ENCODE measurements around the gene ANKRD13B. TPM values are rescaled to one million over a fixed set of nuclear protein-coding genes. Genes with fewer than 3 reads are reported as not detected.

ANKRD13B gene
- total RNA-seq, 1 donor from 2014 or later = 9.3 TPM

DNA sequence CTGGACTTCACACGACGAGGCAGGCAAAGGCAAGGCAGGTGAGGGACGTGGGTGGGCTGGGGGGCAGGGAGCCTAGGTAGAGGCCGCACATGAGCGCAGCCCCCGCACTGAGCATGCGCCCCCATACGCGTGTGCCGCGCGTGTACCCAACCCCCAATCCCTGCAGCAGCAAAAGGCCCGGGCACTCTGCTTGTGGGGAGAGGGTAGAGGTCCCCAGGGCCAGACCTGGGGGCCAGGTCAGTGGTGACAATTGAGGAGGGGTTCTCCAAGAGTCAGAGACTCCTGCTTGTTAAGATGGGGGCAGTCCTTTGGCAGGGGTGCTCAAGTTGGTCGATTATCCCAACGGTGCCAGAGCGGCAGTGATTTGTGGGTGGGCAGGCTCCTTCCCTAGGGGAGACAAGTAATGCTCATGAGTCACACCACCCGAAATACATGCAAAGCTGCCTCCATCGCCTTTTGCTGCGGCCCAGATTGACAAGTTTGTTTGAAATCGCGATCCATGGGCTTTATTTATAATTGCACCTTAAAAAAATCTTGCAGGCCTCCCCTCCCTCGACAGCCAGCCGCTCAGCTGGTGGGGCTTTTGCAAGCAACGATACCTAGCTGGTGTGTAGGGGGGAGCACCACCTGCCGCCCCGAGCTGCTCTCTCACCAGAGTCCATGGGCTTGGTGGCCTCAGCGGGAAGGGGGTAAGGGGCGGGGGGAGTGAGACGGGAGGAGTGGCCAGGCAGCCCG, 2.4 kb upstream of the ANKRD13B start:
- ATAC-seq (ENCODE audit: poor library complexity) (no peak), DNase-seq (no peak)
- intact Hi-C loops (cut with DNase I) = no loop called here

DNA sequence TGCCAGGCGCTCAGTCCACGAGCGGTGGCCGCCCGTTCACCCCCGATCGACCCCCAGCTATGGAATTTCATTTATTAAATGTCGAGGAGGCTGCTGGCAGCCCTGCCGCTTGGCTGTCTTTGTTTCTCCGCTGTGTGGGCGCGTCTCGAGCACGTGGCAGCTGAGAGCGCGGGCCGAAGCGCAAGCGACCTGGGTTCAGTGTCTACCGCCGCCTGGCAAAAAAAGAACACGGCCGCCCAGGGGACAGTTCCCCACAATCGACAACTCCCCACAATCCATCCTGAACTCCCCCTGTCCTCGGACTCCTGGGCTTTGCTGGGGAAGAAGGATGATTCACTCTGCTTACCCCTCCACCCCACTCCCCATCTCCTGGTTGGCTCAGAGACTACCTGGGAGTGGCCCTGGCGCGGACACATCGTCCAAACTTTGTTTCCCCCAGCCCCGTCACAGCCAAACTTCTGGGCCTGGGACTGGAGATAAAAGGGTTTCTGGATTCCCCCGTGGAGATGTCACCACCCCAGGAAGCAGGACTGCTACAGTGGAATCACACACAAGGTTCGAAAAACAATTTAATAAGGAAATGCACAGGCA, 1.7 kb upstream of the ANKRD13B start:
- ATAC-seq (ENCODE audit: poor library complexity) (peak; percentile 3), DNase-seq (peak; percentile 74)
- intact Hi-C loops (cut with DNase I) = no loop called here

DNA sequence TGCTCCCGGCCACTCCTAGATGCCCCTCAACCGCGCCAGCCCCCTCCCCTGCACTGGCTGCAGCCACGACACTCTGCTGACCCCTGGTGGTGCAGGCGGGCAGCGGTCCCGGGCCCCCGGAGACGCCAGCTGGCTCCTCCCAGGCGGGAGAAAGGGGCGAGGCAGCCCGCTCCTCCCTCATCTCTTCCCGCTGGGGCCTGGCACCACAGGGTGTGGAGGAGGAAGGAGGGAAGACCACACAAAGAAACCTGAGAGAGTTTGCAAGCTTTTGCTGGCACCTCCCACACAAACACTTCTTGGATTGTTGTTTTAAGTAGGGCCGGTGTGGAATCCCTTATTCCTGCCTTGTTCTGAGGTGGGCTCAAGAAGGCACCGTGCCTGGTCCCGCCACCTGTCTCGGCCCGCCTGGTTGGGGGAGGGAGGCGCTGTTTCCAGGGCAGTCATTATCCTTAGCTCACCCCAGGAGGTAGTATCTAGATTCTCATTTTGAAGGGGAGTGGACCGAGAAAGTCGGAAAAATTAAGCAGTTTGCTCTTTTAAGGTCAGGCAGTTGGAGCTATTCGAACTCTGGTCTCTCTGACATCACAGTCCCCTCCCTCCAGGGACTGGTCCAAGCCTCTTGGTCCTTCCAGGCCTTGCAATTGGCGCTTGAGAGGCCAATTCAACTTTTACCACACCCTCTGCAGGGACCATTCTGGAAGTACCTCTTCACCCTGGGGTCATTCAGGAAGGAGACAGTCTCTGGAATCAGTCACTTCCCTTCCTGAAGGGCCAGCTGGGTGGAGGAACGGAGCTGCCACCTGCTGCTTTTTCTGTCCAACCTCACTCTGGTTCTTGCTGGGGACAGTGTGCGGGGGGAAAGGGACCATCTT, 959 bp upstream of the ANKRD13B start:
- DNase-seq = peak; percentile 93
- intact Hi-C loops (cut with DNase I) = no loop called here
- peak; percentile 77 for ATAC-seq (ENCODE audit: poor library complexity)

DNA sequence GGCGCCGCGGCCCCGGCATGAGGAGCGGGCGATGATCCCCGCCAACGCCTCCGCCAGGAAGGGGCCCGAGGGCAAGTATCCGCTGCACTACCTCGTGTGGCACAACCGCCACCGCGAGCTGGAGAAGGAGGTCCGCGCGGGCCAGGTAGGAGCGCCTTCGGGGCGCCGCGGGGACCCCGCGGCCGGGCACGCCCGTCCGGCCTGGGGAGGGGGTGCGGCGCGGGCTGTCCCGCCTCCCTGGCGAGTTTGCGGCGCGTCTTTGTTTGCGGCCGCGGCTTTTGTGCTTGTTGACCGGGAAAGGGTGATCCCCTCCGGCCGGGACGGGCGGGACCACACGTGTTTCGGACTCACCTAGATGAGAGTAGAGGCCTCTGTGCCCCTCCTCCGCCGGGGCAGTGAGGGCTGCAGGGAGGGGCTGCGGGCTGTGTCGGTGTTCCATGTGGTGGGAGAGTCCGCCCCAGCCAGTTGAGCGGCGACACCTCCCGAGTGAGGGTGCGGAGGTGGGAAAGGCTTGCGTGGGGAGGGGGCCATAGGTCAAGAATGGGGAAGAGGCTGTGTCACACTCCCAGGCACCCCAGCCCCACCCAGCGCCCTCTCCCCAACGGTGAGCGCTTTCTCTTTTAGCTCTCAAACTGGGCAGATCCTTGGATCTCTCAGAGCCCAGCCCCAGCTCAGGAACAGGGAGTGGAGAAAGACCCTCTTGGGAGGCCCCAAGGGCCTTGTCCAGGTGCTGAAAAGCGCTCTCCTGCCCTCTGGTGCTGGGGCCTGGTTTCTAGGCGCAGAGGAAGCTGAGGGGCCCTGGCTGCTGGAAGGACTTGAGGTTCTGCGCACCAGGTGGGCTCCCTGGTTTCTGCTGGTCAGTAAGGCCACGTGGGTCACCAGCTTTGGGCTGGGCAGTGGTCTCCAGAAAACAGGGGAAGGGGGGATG, 923 bp downstream of the ANKRD13B start:
- DNase-seq (no peak), ATAC-seq (ENCODE audit: poor library complexity) (no peak)
- intact Hi-C loops (cut with DNase I) = no loop called here

DNA sequence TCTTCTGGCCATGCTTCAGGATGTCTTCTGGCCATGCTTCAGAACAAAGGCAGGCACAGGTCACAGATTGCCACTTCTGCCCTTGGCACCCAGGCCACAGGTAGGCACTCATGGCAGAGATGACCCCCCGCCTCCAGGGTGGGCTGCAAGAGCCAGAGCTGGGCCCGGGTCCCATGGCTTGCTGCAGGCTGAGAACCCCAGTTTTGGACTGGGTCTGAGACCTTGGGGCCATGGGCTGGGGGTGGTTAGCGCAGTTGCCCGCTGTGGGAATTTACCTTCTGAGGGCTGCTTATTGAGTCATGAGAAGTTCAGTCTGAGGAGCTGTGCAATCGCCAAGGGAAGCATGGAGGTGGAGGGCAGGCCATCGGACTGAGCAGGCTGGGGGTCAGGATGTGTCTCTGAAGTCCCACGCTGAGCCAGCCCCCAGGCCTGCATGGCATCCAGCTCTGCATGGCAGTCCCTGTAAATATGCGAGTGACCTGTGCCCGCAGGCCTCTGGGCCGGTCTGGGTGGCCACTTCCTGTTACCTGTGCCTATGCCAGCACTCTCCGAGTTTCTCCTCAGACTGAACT, 1.7 kb downstream of the ANKRD13B start:
- DNase-seq (no peak), ATAC-seq (ENCODE audit: poor library complexity) (no peak)
- intact Hi-C loops (cut with DNase I) = no loop called here

DNA sequence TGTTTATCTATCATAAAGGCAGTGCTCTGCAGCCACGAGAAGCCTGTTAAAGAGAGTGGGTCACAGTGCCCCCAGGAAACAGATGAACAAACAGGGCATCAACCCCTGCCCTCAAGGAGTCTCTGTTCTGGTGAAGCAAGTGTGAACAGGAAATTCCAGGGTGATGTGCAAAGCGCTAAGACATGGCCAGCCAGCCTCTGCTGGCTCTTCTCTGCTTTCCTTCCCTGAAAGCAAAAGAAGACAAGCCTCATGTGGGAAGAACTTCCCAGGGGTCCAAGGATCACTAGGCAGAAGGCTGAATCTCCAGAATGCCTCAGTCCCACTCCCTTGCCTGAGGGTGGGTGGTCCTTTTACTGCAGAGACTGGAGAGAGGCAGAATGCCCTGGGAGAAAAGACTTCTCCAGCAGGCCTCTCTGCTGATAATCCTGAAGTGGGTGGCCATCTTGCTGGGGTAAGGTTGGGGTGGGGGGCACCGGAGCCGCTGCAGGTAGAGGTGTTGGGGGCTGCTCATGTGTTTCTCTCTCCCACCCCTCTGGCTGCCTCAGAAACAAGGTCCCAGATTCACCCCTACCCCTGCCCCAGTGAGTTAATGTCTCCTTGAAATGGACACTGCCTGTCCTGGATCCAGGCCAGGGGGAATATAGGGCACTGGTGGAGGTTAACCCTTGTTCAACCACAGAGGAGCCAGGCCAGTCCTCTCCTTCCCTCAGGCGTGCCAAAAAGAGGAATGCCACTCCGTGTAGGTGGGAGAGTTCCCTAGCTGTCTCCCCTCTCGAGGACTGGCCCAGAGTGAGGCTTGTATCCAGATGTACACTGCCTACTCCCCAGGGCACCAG, 2.4 kb downstream of the ANKRD13B start:
- intact Hi-C loops (cut with DNase I) = no loop called here

DNA sequence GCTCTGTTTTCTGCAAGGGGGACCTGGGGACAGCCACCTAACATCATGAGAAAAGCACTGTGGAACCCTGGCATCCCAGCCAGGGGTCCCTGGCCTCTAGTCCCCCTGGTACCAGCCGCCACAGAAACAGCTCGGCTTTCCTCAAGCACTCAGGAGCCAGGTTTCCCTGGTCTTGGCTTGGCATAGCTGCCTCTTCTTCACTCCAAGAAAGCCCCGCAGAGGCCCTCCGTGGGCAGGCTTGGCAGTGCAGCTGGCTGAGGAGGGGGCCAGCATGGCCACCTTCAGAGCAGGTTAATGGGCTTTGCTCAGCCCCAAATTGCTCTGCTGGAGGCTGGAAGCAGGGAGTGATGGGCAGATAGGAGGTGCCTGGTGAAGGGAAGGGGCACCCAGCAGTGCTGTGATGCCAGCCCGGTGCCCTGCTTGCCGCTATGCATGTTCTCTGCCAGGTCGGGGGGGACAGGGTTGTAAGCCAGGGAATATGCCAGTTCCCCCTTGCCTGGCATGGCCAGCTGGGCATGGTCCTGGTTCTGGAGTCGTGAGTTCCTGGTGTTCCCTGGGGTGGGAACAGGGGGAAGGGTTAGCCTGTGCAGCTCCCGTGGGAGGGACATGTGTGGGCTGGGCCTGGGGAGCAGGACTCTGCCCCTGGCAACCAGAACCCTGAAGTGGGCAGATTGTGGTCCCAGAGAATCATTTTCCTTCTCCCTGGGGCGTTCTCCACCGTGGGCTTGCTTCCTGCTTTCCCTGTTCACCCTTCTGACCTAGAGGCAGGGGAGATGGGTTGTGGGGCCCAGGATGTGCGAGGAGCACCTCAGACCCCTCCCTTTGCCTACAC, 3.2 kb downstream of the ANKRD13B start:
- DNase-seq (no peak), ATAC-seq (ENCODE audit: poor library complexity) (no peak)
- intact Hi-C loops (cut with DNase I) = no loop called here

More for the DNA sequence above, 2.4 kb downstream of the ANKRD13B start:
- DNase-seq (no peak), ATAC-seq (ENCODE audit: poor library complexity) (no peak)

DNA sequence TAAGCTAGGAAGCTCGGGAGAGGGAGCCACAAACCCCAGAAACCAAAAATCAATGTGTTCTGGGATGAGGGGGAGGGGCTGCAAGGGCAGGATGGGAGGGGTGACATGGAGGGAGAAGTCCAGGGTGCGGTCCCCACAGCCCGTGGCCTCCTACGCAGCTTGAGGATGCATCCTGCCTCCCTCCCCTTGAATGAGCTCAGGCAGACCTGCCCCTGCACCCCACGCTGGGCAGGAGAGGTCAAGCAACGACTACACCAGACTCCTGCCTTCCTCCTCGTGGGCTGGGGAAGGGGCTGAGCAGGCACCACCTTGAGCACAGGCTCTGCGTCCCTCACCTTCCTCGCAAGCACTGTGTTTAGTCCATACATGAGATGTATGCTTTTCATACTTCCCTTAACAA, 3.9 kb downstream of the ANKRD13B start:
- intact Hi-C loops (cut with DNase I) = no loop called here
- no peak for ATAC-seq (ENCODE audit: poor library complexity)
- DNase-seq = peak; percentile 49

DNA sequence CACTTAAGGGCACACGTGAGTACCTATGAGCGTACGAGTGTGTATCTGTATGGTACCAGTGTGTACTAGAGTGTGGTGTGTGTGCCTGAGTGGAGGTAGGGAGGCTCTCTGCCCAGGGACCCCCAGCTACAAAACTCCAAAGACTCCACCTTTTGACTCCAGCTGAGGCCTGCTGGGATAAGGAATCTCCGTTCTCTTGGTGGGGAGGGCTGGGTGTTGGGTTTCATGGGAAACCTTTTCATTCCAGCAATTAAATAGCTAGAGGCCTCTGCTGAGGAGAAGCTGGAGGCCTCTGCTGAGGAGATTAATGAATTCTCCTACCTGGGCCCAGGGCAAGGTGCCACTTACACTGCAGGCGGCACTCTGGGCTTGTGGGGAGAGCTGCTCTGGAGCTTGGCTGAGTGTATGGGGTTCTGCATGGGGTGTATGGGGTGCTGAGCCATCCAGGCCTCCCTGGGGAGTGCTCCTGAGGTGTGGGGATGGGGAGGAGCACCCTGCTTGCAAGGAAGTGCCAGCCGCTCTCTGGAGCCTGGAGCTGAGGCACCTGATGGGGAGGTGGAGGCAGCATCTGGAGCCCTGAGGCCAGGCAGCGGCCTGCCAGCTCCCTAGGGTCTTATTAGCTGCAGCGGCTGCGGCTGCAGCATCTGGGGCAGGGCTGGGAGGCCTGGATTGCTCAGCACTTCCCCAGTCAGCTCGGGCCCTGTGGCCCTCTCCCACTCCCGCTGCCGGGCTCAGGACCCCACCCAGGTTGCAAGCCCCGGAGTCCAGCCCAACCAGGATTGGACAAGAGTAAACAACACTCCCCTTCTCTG, 4.6 kb downstream of the ANKRD13B start:
- intact Hi-C loops (cut with DNase I) = no loop called here
- ATAC-seq (ENCODE audit: poor library complexity) = no peak
- no peak for DNase-seq

DNA sequence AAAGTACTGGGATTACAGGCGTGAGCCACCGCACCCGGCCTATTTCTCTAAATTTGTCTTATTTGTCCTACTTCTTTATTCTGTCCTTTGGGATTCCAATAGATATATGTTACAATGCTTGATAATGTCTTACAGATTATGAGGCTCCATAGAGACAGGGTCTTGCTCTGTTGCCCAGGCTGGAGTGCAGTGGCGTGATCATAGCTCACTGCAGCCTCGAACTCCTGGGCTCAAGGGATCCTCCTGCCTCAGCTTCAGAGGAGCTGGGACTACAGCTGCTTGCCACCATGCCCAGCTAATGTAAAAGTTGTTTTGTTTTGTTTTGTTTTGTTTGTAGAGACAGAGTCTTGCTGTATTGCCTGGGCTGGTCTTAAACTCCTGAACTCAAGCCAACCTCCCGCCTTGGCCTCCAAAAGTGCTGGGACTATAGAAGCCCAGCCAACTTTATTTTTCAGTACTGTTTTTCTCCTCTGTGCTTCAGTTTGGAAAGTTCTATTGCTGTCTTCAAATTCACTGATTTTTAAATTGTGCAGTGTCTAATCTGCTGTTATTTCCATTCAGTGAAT, 10.3 kb downstream of the ANKRD13B start:
- DNase-seq (peak; percentile 54), ATAC-seq (ENCODE audit: poor library complexity) (no peak)
- intact Hi-C loops (cut with DNase I) = no loop called here

DNA sequence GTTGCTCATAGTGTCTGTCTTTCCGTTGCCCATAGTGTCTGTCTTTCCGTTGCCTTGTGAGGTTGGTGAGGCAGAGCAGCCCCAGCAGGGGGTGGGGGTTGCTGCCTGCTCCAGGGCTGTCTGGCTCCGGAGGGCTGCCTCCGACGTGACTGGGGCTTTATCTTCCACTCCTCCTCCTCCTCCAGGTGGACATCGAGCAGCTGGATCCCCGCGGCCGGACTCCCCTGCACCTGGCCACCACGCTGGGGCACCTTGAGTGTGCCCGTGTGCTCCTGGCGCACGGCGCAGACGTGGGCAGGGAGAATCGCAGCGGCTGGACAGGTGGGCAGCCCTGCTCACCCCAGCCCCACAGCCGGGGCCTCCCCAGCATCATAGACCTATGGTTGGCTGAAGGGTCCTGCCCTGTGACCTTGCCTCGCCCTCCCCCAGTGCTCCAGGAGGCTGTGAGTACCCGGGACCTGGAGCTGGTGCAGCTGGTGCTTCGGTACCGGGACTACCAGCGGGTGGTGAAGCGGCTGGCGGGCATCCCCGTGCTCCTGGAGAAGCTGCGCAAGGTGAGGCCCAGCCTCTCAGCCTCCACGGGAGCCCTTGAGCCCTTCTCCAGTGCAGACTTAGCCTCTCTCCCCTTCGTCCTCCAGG, 14.7 kb downstream of the ANKRD13B start:
- intact Hi-C loops (cut with DNase I) = no loop called here
- DNase-seq (no peak), ATAC-seq (ENCODE audit: poor library complexity) (no peak)

DNA sequence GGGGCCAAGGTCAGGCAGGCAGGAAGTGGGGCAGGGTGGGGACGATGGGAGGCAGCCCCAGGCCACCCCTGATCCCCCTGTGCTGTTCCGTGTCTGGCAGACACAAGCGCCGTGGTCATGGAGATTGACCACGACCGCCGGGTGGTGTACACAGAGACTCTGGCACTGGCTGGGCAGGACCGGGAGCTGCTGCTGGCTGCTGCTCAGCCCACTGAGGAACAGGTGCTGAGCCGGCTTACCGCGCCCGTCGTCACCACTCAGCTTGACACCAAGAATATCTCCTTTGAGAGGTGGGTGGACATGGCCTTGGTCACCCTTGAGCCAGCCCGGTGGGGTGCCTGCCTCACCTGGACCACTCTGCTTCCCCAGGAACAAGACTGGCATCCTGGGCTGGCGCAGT, 16.1 kb downstream of the ANKRD13B start:
- intact Hi-C loops (cut with DNase I) = no loop called here
- DNase-seq (no peak), ATAC-seq (ENCODE audit: poor library complexity) (no peak)

DNA sequence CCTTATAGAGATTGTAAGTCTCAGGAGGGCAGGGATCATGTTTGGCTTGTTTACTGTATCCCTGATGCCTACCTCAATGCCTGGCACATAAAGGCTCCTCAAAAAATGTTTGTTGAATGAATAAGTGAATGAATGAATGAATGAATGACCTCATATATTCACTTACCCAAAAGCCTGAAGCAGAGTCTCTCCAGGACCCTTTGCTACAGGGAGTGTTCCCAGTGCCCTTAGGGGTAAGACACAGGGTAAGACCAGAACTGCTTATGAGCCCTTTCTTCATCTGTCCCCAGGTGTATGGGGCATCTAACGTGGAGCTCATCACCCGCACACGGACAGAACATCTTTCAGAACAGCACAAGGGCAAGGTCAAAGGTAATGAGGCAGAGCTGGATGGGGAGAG, 17.5 kb downstream of the ANKRD13B start:
- no peak for DNase-seq
- intact Hi-C loops (cut with DNase I) = no loop called here
- ATAC-seq (ENCODE audit: poor library complexity) = no peak

DNA sequence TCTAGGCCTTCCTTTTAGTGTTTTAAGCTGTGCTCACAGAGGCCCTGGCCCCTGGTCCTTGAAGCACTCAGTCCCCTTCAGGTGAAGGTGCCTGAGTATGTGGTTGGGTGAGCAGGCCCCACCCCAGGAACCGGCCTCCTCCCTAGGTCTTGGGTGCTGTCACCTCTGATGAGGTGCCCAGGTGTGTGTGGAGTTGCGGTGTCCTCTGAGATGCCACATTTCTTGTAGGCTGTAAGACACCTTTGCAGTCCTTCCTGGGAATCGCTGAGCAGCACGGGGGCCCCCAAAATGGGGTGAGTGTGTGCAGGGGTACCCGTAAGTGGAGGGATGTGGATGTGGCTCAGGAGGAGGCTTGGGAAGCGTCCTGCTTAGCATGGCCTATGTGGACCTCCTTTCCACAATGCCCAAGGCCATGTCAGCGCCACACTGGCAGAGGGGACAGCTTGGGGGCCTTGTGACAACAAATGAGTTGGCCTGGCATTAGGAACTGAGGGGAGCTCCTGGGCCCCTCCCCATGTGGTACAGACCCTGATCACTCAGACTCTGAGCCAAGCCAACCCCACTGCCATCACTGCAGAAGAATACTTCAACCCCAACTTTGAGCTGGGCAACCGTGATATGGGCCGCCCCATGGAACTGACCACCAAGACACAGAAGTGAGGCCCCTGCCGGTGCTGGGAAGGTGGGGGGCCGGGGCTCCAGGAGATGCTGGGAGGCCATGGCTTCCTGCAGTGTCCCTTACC, 18.6 kb downstream of the ANKRD13B start:
- intact Hi-C loops (cut with DNase I) = no loop called here

DNA sequence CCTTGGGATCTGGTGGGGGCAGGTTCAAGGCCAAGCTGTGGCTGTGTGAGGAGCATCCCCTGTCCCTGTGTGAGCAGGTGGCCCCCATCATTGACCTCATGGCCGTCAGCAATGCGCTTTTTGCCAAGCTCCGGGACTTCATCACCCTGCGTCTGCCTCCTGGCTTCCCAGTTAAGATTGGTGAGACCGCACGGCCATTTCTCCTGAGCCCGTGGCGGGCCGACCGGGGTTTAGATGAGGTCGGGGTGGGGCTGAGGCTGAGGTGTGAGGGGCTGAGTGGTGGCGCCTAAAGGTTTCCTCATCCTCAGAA, 19.1 kb downstream of the ANKRD13B start:
- ATAC-seq (ENCODE audit: poor library complexity) (no peak), DNase-seq (no peak)
- intact Hi-C loops (cut with DNase I) = no loop called here

More for the DNA sequence above, 18.6 kb downstream of the ANKRD13B start:
- DNase-seq = no peak
- no peak for ATAC-seq (ENCODE audit: poor library complexity)

All from Right ventricle myocardium superior (tissue), 1 donor.